Colonic mucosa (tissue), 4 donors: ENCODE measurements around the gene TUBB. TPM values are rescaled to one million over a fixed set of nuclear protein-coding genes. Genes with fewer than 3 reads are reported as not detected.

Source experiments
- DNase-seq: peaks from one replicate; pipeline ENCODE4 v3.0.0-alpha.2; 2020
- H3K27ac ChIP-seq: fragments of 200-600 bp; one replicate; pipeline ENCODE4 v1.8.0; 2021
- H3K27me3 ChIP-seq: fragments of 200-600 bp; one replicate; pipeline ENCODE4 v1.8.0; 2021
- H3K36me3 ChIP-seq: fragments of 200-600 bp; one replicate; pipeline ENCODE4 v1.8.0; 2021
- H3K4me1 ChIP-seq: fragments of 200-600 bp; one replicate; pipeline ENCODE4 v1.8.0; 2021; ENCODE audit warnings: mild to moderate bottlenecking
- H3K4me3 ChIP-seq: fragments of 200-600 bp; one replicate; pipeline ENCODE4 v1.8.0; 2021
- H3K9ac ChIP-seq, 2 donors: one replicate each; pipeline ENCODE4 v1.7.0; 2013; ENCODE audit warnings: control low read depth in 2 of 2, low read depth in 2 of 2, low read length in 2 of 2
- H3K9me3 ChIP-seq: fragments of 200-600 bp; one replicate; pipeline ENCODE4 v1.8.0; 2021
- intact Hi-C: fragments of 100-400 bp; cut with DNase I; formaldehyde crosslinking; loops from one replicate; pipeline ENCODE4 v1.14.1; 2022
- total RNA-seq, 2 donors: library from RNA; stranded (reverse); fragmentation: NEBNext Ultra II Directional in 1 of 2; extraction: Animal tissue kit (Norgen Biotek cat#: 25700) in 1 of 2; gene quantifications; one replicate each; pipeline ENCODE4 v1.2.1, GENCODE V29; 2021
- TF ChIP-seq, protein P1 (sequence below): fragments of 200-600 bp; IDR thresholded peaks from one replicate; pipeline ENCODE4 v1.8.0; 2022; ENCODE audit warnings: antibody characterized with exemption, mild to moderate bottlenecking
- donor health status: healthy.
- donor health status: DM: no; HTN: no; CAD: no.
- donor health status: DM: no; HTN: no; CAD: no.

TUBB gene
- total RNA-seq, 2 donors from 2014 or later, result 213 to 605 TPM

DNA sequence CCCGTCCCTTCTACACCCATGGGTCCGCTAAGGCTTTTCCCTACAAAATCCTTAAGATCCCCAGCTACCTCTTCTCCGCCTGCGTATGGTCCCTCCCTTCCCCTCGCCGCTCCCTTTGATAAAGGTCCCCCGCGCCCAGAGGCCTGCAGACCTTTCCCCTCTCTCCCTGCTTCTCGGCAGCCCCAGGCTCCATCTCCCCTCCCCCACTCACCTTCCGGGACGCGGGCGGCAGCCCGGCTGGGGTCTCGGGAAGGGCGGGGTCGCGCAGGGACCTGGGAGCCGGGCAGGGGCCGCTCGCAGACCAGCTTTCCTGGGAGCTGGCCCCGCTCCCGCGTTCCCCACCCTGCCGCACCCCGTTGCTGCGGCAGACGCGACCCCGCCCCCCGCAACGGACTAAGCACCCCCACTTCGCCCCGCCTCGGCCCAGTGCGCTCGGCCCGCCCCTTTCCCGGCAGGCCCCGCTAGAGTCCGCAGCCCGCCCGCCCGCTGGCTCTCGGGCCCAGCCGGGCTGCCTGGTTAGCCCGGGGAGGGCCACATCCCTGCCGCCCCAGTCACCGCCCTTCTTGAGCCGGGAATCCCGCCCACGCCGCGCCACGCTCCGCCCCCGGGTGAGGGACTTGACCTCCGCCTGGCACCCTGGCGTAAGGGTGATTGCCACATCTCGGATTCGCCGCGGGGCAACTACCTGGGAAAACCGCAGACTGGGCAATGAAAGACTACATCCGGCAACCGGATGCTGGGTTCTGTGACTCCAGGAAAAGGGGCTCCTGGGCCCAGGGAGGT lies 22.4 kb downstream of the TUBB start, which contains the start of gene FLOT1:
FLOT1 (minus strand) TSS at position 372 of the 783 bp plus-strand sequence. CDS start 498 bp downstream, outside the sequence.
- no peaks in the 10 kb centered on the region for H3K27me3 ChIP-seq
- peaks cover 19% of the 10 kb centered on the region for H3K36me3 ChIP-seq
- TF ChIP-seq, protein P1, sequence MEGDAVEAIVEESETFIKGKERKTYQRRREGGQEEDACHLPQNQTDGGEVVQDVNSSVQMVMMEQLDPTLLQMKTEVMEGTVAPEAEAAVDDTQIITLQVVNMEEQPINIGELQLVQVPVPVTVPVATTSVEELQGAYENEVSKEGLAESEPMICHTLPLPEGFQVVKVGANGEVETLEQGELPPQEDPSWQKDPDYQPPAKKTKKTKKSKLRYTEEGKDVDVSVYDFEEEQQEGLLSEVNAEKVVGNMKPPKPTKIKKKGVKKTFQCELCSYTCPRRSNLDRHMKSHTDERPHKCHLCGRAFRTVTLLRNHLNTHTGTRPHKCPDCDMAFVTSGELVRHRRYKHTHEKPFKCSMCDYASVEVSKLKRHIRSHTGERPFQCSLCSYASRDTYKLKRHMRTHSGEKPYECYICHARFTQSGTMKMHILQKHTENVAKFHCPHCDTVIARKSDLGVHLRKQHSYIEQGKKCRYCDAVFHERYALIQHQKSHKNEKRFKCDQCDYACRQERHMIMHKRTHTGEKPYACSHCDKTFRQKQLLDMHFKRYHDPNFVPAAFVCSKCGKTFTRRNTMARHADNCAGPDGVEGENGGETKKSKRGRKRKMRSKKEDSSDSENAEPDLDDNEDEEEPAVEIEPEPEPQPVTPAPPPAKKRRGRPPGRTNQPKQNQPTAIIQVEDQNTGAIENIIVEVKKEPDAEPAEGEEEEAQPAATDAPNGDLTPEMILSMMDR, result no peak
- peak within 1 kb of the TSS; percentile 81 for H3K4me3 ChIP-seq
- DNase-seq, result peak; percentile 100
- H3K9me3 ChIP-seq, result no peaks in the 10 kb centered on the region
- peak within 1 kb of the TSS; percentile 94 to 95 for H3K9ac ChIP-seq
- peaks cover 30% of the 10 kb centered on the region for H3K4me1 ChIP-seq
- intact Hi-C loops, result loop anchor here (5.0 kb wide), 3 partner anchors 40 to 135 kb away; no protein-coding TSS in a partner anchor
- peak within 1 kb of the TSS; percentile 98 for H3K27ac ChIP-seq

DNA sequence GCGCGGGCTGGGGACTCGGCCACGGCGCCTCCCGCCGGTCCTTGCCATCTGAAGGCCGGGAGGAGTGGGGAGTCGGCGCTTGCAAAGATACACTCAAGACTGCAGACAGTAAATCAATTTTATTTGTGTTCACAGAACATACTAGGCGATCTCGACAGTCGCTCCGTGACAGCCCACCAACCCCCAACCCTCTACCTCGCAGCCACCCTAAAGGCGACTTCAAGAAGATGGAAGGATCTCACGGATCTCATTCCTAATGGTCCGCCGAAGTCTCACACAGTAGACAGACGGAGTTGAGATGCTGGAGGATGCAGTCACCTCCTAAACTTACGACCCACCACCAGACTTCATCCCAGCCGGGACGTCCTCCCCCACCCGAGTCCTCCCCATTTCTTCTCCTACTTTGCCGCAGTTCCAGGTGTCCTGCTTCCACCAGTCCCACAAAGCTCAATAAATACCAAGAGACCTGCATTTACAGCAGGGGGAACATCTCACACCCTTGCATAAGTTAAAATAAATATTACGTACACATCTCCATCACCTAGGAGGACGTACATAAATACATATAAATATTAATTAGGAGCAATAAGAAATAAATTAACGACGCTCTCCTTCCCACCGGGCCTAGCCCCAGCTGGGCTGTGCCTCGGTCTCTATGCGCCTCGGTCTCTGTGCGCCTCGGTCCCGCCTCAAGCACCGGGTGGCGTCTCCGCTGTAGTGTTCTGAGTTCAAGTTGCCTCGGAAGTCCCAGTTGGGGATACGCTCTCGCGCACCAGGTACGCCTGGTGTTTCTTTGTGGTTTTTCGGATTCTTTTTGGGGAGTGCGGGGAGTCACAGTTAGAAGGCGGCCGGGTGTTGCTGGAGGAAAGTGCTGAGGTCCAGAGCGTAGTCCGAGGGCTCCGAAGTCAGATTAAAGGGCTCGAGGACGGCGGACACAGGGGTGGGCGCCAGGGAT lies 23.2 kb downstream of the TUBB start:
- Histone ChIP-seq H3K9me3 (no peaks in the 10 kb centered on the region), H3K4me3 (peak overlapping the region; percentile 81), H3K4me1 (peaks cover 27% of the 10 kb centered on the region), H3K36me3 (peaks cover 19% of the 10 kb centered on the region), H3K9ac (peak overlapping the region; percentile 91 to 94), H3K27ac (peak overlapping the region; percentile 98), H3K27me3 (no peaks in the 10 kb centered on the region)
- intact Hi-C loops, result loop anchor here (5.0 kb wide), 3 partner anchors 39 to 134 kb away; no protein-coding TSS in a partner anchor
- peak; percentile 62 for DNase-seq
- TF ChIP-seq, protein P1, result no peak

DNA sequence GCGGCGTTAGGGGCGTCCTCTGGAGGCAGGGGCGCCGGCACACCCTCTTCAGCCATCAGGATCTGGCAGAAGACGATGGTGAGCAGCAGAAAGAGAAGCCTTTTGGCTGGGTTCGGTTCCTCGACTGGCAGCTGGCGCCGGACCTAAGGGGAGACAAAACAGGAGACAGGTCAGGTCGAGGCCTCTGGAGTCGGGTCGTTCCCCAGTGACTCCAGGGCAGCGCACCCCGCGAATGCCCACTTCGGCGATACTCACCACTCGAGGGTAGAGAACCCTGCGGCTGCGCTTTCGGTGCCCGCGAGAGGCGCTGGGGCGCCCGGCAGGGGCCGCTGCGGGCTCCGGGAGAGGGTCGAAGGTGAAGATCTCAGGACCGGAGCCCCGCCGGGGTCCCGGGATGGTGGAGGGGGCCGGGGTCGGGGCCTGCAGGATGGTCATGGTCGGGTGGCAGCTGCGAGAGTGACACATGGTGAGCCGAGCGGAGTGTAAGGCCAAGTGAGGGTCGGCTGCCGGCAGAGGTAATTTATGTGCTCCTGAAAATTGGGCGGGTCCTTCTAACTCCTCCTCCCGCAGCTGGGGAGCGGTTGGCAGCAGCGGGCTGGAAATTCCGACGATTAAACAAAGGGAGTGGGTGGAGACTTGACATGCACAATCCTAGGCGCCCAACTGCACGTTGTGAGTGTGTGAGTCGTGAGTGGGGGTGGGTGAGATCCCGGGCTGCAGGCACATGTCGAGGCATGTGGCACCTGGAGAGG lies 24.1 kb downstream of the TUBB start, which contains the start of gene IER3:
IER3 (minus strand) TSS at position 494 of the 752 bp plus-strand sequence; CDS start at position 465, 29 bp downstream.
- H3K9ac ChIP-seq, result peak within 1 kb of the TSS; percentile 91 to 94
- H3K4me1 ChIP-seq, result peaks cover 18% of the 10 kb centered on the region
- TF ChIP-seq, protein P1, result peak; percentile 40
- H3K4me3 ChIP-seq, result peak within 1 kb of the TSS; percentile 81
- peak; percentile 93 for DNase-seq
- H3K9me3 ChIP-seq, result no peaks in the 10 kb centered on the region
- H3K36me3 ChIP-seq, result peaks cover 12% of the 10 kb centered on the region
- intact Hi-C loops, result loop anchor here (5.0 kb wide), 3 partner anchors 38 to 133 kb away; no protein-coding TSS in a partner anchor
- H3K27me3 ChIP-seq, result no peaks in the 10 kb centered on the region
- H3K27ac ChIP-seq, result peak within 1 kb of the TSS; percentile 98

DNA sequence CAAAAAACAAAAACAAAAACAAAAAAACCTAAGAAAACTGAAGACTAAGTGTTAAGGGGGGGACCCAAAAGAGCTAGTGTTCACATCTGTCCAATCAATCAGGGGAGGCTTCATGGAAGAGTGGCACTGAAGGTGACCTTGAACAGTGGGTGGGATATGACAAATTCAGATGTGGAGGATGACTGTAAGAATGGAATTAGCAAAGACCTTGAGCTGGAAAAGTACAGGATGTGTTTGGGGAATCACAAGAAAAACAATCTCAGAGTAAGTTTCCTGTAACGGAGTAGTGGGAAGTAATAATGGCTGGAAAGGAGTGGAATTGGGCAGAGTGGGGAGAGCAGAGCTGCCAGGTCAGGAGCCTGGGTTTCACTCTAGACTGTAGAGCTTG lies 27.1 kb downstream of the TUBB start:
- no peak for DNase-seq

More for the DNA sequence above, 27.1 kb downstream of the TUBB start:
- Histone ChIP-seq H3K36me3 (no peaks in the 10 kb centered on the region), H3K9ac (peak overlapping the region in 1 of 2 donors; percentile 70), H3K9me3 (no peaks in the 10 kb centered on the region), H3K4me1 (peaks cover 14% of the 10 kb centered on the region), H3K4me3 (no peak overlapping the region), H3K27me3 (no peaks in the 10 kb centered on the region), H3K27ac (peak overlapping the region; percentile 78)
- TF ChIP-seq, protein P1, result no peak
- intact Hi-C loops, result no loop called here
